ENCODE data around the gene C2orf76.
A peak's percentile ranks its signal among the peaks of the same experiment; 100 is the strongest.

DNA sequence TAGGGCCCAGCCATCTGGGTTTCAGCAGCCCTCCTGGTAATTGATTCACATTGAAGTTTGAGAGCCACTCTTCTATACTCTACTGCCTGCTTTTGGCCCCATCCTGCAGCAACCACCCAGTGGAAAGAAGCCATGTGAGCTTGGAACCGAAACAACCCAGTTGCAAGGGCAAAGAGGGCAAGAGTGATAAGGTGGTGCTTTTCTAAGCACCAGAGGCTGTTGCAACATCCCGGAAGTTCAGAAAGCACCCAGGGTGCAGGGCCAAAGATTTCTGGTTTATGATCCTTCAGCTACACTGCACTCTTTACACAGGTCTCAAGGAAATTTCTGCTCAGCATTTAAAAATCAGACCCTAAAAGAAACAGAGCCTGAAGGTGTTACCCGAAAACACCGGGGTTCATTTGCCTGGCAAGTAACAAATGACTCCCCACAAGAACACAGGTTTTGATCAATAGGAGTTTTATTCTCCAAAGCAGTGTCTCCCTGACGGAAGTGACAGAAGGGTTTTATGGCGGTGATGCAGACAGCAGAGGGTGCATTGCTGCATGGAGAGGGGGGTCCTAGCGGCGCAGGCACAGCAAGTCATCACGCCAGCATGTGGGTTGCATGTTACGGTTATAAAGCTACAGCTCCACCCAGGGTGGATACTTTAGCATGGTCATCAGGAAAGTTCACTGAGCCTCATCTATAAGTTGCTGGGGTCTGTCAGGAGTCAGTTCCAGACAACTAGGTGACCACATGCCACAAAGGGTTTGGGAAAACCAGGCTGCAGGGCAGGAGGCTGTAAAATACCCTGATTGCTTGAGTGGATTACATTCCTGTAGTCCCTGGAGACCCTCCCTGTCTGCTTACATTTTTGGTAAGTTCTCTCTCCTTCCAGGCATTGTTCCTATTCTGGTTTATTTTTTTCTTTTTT lies 36.3 kb upstream of the C2orf76 start:
- TF ChIP-seq, protein P1, sequence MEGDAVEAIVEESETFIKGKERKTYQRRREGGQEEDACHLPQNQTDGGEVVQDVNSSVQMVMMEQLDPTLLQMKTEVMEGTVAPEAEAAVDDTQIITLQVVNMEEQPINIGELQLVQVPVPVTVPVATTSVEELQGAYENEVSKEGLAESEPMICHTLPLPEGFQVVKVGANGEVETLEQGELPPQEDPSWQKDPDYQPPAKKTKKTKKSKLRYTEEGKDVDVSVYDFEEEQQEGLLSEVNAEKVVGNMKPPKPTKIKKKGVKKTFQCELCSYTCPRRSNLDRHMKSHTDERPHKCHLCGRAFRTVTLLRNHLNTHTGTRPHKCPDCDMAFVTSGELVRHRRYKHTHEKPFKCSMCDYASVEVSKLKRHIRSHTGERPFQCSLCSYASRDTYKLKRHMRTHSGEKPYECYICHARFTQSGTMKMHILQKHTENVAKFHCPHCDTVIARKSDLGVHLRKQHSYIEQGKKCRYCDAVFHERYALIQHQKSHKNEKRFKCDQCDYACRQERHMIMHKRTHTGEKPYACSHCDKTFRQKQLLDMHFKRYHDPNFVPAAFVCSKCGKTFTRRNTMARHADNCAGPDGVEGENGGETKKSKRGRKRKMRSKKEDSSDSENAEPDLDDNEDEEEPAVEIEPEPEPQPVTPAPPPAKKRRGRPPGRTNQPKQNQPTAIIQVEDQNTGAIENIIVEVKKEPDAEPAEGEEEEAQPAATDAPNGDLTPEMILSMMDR (IDR thresholded peaks at IDR 0.05) = no peak
- peak; percentile 34 for TF ChIP-seq POLR2AphosphoS5 (IDR thresholded peaks at IDR 0.05)

All from prostate gland (tissue), 2 donors.